Stimulated activated CD4-positive, alpha-beta T cell treated with anti-CD3 and anti-CD28 coated beads, TNF-alpha, amount 100 ng/mL, for 4 hours (primary cell): ENCODE data around the gene CTXN1.
"Not testable (repeated sequence)": the region's sequence is repeated elsewhere in the genome, so short reads cannot be mapped to it uniquely, and the experiment has no call there.

ENCODE experiments used
- DNase-seq, 3 experiments: peaks; one replicate each; pipeline ENCODE4 v3.0.0-alpha.2; 2020; ENCODE audit warnings: low read depth in 3 of 3

CTXN1 gene

GRCh38 chr19:7900401-7900870, 25.5 kb downstream of the CTXN1 start:
- DNase-seq: no peak

- no peak for DNase-seq
These were observed 26.1 kb downstream of the CTXN1 start for GRCh38 chr19:7899751-7900378.

GRCh38 chr19:7898967-7899366, 27.0 kb downstream of the CTXN1 start:
- DNase-seq: no peak

- no peak for DNase-seq
These were observed 28.6 kb downstream of the CTXN1 start for GRCh38 chr19:7897292-7897691.

- DNase-seq: no peak
These were observed 30.4 kb downstream of the CTXN1 start for GRCh38 chr19:7895565-7895964.

- no peak for DNase-seq
These were observed 31.2 kb downstream of the CTXN1 start for GRCh38 chr19:7894612-7895309.

GRCh38 chr19:7893362-7894101, 32.4 kb downstream of the CTXN1 start:
- DNase-seq: not testable (repeated sequence)

GRCh38 chr19:7888826-7889217, 37.1 kb downstream of the CTXN1 start:
- DNase-seq: no peak

GRCh38 chr19:7888145-7888825, 37.6 kb downstream of the CTXN1 start, which contains the start of gene LRRC8E:
TSS of gene LRRC8E (plus strand) at chr19:7888510. CDS start at chr19:7895604, 7,094 bp downstream.
- DNase-seq: peak in 1 of 3 experiments; percentile 25

- no peak for DNase-seq
These were observed 38.4 kb downstream of the CTXN1 start for GRCh38 chr19:7887408-7888144.

- DNase-seq: no peak
These were observed 40.1 kb downstream of the CTXN1 start for GRCh38 chr19:7885818-7886217.

GRCh38 chr19:7883796-7884570, 42.0 kb downstream of the CTXN1 start:
- DNase-seq: no peak

- DNase-seq: no peak
These were observed 42.8 kb downstream of the CTXN1 start for GRCh38 chr19:7883105-7883504.

- no peak for DNase-seq
These were observed 44.0 kb downstream of the CTXN1 start for GRCh38 chr19:7881910-7882309.

GRCh38 chr19:7879836-7880235, 46.1 kb downstream of the CTXN1 start:
- no peak for DNase-seq

GRCh38 chr19:7879111-7879807, 46.7 kb downstream of the CTXN1 start:
- no peak for DNase-seq

GRCh38 chr19:7877249-7877836, 48.6 kb downstream of the CTXN1 start:
- no peak for DNase-seq

GRCh38 chr19:7874897-7875273, 51.0 kb downstream of the CTXN1 start:
- DNase-seq: no peak
